Hepatocyte (in vitro differentiated cells): Measurements from ENCODE around the gene RNF166.

Source experiments
- EZH2 ChIP-seq: fragments of 200-600 bp; sonication (generic); IDR thresholded peaks from 2 replicates; pipeline ENCODE4 v1.6.1; 2016; ENCODE audit warnings: antibody characterized with exemption, mild to moderate bottlenecking, borderline replicate concordance
- TF ChIP-seq, protein P1 (sequence below): fragments of 200-600 bp; sonication (generic); IDR thresholded peaks from 2 replicates; pipeline ENCODE4 v1.5.1; 2016; ENCODE audit warnings: antibody characterized with exemption, mild to moderate bottlenecking; ENCODE audit not compliant: poor library complexity

DNA sequence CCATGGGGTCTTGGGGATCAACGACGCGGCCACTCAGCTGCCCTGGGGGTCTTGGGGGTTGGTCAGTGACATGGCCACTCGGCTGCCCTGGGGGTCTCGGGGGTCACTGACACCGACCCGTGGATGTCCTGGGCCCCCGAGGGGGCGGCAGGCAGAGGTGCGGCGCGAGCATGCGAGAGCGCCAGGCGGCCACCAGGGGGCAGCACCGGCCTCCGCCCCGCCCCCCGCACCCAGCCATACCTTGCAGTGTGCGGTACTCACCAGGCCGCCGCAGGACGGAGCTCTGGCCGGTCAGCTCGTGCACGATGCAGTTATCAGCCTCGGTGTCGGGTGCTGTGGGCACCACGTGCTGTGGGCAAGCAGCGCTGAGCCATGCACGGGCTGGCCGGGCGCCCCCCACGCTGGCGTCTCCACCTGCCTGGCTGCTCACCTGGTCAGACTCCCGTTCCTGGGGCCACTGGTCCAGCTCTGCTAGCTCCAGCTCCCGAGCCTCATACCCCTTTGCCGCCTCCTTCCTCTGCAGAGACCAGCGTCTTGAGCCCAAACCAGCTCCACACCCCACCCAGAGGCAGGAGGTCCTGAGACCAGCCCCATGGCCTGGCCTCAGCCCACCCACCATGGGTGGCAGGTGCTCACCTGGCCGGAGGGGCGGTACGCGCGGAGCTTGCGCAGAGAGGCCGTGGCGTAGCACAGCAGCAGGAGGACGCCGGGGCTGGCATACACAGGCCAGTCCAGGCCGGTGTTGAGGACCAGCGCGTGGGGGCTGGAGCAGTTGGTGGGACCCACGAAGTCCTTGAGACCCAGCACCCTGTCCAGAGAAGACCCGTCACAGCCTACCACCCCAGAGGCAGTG is 31.3 kb upstream of the RNF166 start:
- TF ChIP-seq EZH2: no peak
- TF ChIP-seq, protein P1, sequence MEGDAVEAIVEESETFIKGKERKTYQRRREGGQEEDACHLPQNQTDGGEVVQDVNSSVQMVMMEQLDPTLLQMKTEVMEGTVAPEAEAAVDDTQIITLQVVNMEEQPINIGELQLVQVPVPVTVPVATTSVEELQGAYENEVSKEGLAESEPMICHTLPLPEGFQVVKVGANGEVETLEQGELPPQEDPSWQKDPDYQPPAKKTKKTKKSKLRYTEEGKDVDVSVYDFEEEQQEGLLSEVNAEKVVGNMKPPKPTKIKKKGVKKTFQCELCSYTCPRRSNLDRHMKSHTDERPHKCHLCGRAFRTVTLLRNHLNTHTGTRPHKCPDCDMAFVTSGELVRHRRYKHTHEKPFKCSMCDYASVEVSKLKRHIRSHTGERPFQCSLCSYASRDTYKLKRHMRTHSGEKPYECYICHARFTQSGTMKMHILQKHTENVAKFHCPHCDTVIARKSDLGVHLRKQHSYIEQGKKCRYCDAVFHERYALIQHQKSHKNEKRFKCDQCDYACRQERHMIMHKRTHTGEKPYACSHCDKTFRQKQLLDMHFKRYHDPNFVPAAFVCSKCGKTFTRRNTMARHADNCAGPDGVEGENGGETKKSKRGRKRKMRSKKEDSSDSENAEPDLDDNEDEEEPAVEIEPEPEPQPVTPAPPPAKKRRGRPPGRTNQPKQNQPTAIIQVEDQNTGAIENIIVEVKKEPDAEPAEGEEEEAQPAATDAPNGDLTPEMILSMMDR: peak; percentile 91
